Activated naive CD8-positive, alpha-beta T cell treated with anti-CD3 and anti-CD28 coated beads, Interleukin-2, amount 50 U/mL, for 24 hours (primary cell): Measurements from ENCODE around the gene DNM2.
"Not testable (repeated sequence)": the region's sequence is repeated elsewhere in the genome, so short reads cannot be mapped to it uniquely, and the experiment has no call there.

ENCODE experiments used
- ATAC-seq: fragments of 150-1000 bp; cut with Tn5 transposase; one replicate; pipeline ENCODE4 v1.10.0; 2021
- DNase-seq: peaks from one replicate; pipeline ENCODE4 v3.0.0; 2021
- H3K27ac Mint-ChIP-seq: one replicate; pipeline ENCODE4 v1.8.0; 2021; ENCODE audit warnings: mild to moderate bottlenecking, mixed read lengths
- H3K27me3 Mint-ChIP-seq: one replicate; pipeline ENCODE4 v1.8.0; 2021; ENCODE audit warnings: mixed read lengths
- H3K36me3 Mint-ChIP-seq: one replicate; pipeline ENCODE4 v1.8.0; 2021; ENCODE audit warnings: low read depth, mixed read lengths
- H3K4me1 Mint-ChIP-seq: one replicate; pipeline ENCODE4 v1.8.0; 2021; ENCODE audit warnings: mixed read lengths
- H3K4me3 Mint-ChIP-seq: one replicate; pipeline ENCODE4 v1.8.0; 2021; ENCODE audit warnings: mild to moderate bottlenecking, moderate library complexity, mixed read lengths
- H3K9me3 Mint-ChIP-seq: one replicate; pipeline ENCODE4 v1.8.0; 2021; ENCODE audit warnings: mixed read lengths

DNM2 gene

GRCh38 chr19:10846500-10847202 lies 128.8 kb downstream of the DNM2 start:
- Mint-ChIP-seq H3K4me1 (peaks cover 10% of the 10 kb centered on the region), H3K27ac (no peak overlapping the region)
- ATAC-seq: no peak

GRCh38 chr19:10848230-10848856 lies 130.5 kb downstream of the DNM2 start, which contains the start of gene C19orf38:
C19orf38 (plus strand) TSS chr19:10848415; CDS start chr19:10848509, 94 bp downstream.
- Mint-ChIP-seq H3K4me1 (peaks cover 10% of the 10 kb centered on the region), H3K4me3 (peak within 1 kb of the TSS; percentile 39), H3K9me3 (no peaks in the 10 kb centered on the region), H3K27ac (no peak within 1 kb of the TSS), H3K27me3 (peaks cover 3% of the 10 kb centered on the region), H3K36me3 (peaks cover 2% of the 10 kb centered on the region)
- no peak for DNase-seq
- peak; percentile 67 for ATAC-seq

More at GRCh38 chr19:10846500-10847202, 128.8 kb downstream of the DNM2 start:
- Mint-ChIP-seq H3K36me3 (peaks cover 2% of the 10 kb centered on the region), H3K9me3 (no peaks in the 10 kb centered on the region), H3K27me3 (peaks cover 3% of the 10 kb centered on the region), H3K4me3 (no peak overlapping the region)
- DNase-seq: no peak

DNA sequence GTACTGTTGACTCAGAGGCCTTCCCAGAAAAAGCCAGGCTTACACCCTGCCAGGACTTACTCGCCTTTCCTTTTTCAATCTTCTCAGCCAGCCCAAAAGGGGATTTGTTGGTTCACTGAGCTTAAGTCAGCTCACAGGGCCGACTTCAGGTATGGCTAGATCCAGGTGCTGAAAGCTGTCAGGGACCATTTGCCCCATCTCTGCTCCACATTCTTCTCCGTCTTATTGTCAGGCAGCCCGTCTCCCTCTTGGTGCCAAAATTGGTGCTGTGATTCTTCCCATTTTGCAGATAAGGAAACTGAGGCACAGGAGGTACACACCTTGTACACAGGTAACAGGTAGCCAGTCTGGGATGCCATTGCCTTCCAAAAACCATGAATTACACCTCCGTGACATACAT lies 132.8 kb downstream of the DNM2 start:
- Mint-ChIP-seq H3K4me1 (peaks cover 10% of the 10 kb centered on the region), H3K27ac (no peak overlapping the region), H3K4me3 (no peak overlapping the region), H3K27me3 (no peaks in the 10 kb centered on the region), H3K36me3 (no peaks in the 10 kb centered on the region), H3K9me3 (no peaks in the 10 kb centered on the region)
- ATAC-seq (no peak), DNase-seq (no peak)

DNA sequence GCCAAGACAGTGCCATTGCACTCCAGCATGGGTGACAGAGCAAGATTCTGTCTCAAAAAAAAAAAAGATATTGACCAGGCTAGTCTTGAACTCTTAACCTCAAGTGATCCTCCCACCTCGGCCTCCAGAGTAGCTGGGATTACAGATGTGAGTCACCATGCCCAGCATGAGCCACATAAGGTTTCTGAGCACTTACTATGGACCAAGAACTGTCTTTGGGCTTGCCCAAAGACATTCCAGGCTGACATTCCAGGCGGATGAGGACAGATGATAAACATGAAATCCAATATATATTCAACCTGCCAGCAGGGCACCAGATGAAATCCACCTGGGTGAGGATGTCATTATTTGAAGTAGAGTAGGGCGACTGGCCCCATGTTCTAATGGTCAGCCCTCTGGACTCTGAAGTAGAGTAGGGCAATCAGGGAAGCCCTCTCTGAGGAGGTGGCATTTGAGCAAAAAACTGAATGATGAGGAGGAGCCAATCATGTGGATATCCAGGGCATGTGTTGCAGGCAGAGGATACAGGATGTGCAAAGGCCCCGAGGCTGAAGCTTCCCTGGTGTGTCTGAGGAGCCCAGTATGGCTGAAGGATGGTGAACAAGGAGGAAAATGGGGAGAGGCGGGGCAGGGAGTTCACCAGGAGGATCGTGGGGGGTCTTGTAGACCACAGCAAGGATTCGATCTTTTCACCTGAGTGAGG lies 134.4 kb downstream of the DNM2 start:
- Mint-ChIP-seq H3K36me3 (no peaks in the 10 kb centered on the region), H3K27ac (no peak overlapping the region), H3K4me3 (no peak overlapping the region), H3K4me1 (peaks cover 10% of the 10 kb centered on the region), H3K9me3 (no peaks in the 10 kb centered on the region), H3K27me3 (no peaks in the 10 kb centered on the region)
- no peak for DNase-seq
- ATAC-seq: no peak

GRCh38 chr19:10852941-10853340 lies 135.1 kb downstream of the DNM2 start:
- Mint-ChIP-seq H3K9me3 (no peaks in the 10 kb centered on the region), H3K4me3 (no peak overlapping the region), H3K4me1 (peaks cover 8% of the 10 kb centered on the region), H3K27ac (no peak overlapping the region), H3K36me3 (no peaks in the 10 kb centered on the region), H3K27me3 (no peaks in the 10 kb centered on the region)
- DNase-seq: no peak
- ATAC-seq: no peak

- Mint-ChIP-seq H3K4me1 (no peaks in the 10 kb centered on the region), H3K9me3 (no peaks in the 10 kb centered on the region), H3K27ac (no peak overlapping the region), H3K4me3 (no peak overlapping the region), H3K36me3 (no peaks in the 10 kb centered on the region), H3K27me3 (no peaks in the 10 kb centered on the region)
- ATAC-seq: no peak
- DNase-seq: no peak
Observed at GRCh38 chr19:10854350-10855089, 136.6 kb downstream of the DNM2 start.

- DNase-seq (no peak), ATAC-seq (no peak)
- H3K4me3 Mint-ChIP-seq: no peak overlapping the region
- no peaks in the 10 kb centered on the region for H3K36me3 Mint-ChIP-seq
- H3K9me3 Mint-ChIP-seq: no peaks in the 10 kb centered on the region
- no peaks in the 10 kb centered on the region for H3K27me3 Mint-ChIP-seq
- no peak overlapping the region for H3K27ac Mint-ChIP-seq
- no peaks in the 10 kb centered on the region for H3K4me1 Mint-ChIP-seq
Observed at GRCh38 chr19:10855879-10856522, 138.1 kb downstream of the DNM2 start.

GRCh38 chr19:10856899-10857298 lies 139.0 kb downstream of the DNM2 start:
- not testable (repeated sequence) for DNase-seq, H3K4me3 Mint-ChIP-seq, H3K27ac Mint-ChIP-seq, H3K4me1 Mint-ChIP-seq, H3K9me3 Mint-ChIP-seq, H3K27me3 Mint-ChIP-seq, H3K36me3 Mint-ChIP-seq, ATAC-seq

- Mint-ChIP-seq H3K4me1 (peaks cover 3% of the 10 kb centered on the region), H3K27ac (peak overlapping the region; percentile 11), H3K27me3 (no peaks in the 10 kb centered on the region), H3K36me3 (no peaks in the 10 kb centered on the region), H3K4me3 (no peak overlapping the region), H3K9me3 (no peaks in the 10 kb centered on the region)
- peak; percentile 65 for DNase-seq
- ATAC-seq: no peak
Observed at GRCh38 chr19:10858204-10858828, 140.4 kb downstream of the DNM2 start.

DNA sequence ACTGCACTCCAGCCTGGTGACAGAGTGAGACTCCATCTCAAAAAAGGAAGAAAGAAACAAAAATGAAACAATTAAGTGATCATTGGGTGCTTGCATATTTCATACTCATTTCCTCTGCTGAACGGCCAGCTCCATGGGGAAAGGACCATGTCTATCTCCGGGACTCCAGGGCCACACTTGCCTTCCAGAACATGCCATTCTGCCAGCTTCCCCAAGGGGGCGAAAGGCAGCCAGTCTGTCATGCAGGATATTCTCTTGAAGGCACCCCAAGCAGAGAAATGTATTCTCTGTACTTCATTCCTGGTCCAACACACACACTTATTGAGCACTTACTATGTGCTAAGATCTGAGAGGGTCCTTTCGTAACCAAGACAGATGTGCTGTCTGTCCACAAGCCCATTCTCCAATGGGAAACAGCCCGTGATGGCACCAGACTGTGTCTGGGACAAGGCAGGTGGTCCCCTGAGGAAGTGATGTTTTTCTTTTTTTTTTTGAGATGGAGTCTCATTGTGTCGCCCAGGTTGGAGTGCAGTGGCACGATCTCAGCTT lies 143.3 kb downstream of the DNM2 start:
- H3K36me3 Mint-ChIP-seq: no peaks in the 10 kb centered on the region
- H3K9me3 Mint-ChIP-seq: no peaks in the 10 kb centered on the region
- peak overlapping the region; percentile 26 for H3K27ac Mint-ChIP-seq
- H3K27me3 Mint-ChIP-seq: no peaks in the 10 kb centered on the region
- peaks cover 14% of the 10 kb centered on the region for H3K4me1 Mint-ChIP-seq
- DNase-seq: no peak
- ATAC-seq: no peak
- no peak overlapping the region for H3K4me3 Mint-ChIP-seq

GRCh38 chr19:10862561-10863106 lies 144.8 kb downstream of the DNM2 start:
- Mint-ChIP-seq H3K4me3 (no peak overlapping the region), H3K4me1 (peaks cover 17% of the 10 kb centered on the region), H3K27ac (no peak overlapping the region), H3K36me3 (no peaks in the 10 kb centered on the region), H3K9me3 (no peaks in the 10 kb centered on the region), H3K27me3 (no peaks in the 10 kb centered on the region)
- ATAC-seq (no peak), DNase-seq (no peak)

DNA sequence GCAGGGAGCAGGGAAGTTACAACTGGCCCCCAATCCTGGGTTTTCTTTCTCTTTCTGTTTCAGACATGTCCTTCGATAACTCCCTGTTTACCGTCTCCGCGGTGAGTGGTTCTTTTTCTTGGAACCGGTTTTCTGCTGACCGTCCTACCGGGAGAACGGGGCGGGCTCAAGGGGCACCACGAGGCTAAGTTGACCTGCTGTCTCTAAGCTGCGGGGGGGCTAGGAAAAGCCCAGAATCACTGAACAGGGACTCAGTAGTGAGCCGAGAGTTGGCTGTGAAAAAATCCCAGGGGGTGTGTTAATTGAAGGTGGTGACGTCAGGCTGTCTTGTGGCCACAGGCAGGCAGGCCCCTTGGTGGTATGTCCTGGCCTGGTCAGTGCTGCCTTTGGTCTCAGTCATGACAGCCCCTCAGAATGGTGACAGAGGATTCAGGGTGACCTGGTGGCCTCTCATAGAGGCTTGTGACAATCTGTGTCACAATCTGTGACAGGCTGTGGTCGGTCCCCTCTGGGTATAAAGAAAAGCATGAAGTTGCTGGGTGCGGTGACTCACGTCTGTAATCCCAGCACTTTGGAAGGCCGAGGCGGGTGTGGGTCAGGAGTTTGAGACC lies 145.3 kb downstream of the DNM2 start:
- Mint-ChIP-seq H3K4me3 (no peak overlapping the region), H3K27me3 (no peaks in the 10 kb centered on the region), H3K36me3 (no peaks in the 10 kb centered on the region), H3K9me3 (no peaks in the 10 kb centered on the region), H3K4me1 (peaks cover 23% of the 10 kb centered on the region), H3K27ac (no peak overlapping the region)
- no peak for DNase-seq
- ATAC-seq: no peak

DNA sequence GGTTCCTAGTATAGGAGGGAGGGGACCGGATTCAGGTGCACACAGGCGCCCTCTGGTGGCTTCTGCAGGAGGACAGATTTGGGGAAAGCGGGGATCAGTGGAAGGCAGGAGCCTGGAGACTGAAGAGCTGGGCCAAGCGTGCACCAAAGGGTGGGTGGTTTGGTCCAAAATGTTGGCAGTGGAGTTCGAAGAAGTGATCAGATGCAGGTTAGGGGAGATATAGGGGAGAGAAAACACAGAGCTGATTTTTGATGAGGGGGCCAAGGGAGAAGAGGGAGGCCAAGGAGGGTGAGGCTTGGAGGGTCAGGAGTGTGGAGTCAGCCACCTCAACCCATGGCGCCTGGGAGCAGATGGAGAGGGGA lies 146.6 kb downstream of the DNM2 start:
- H3K27ac Mint-ChIP-seq: peak overlapping the region; percentile 69
- H3K4me3 Mint-ChIP-seq: no peak overlapping the region
- H3K9me3 Mint-ChIP-seq: no peaks in the 10 kb centered on the region
- no peaks in the 10 kb centered on the region for H3K36me3 Mint-ChIP-seq
- DNase-seq (peak; percentile 90), ATAC-seq (peak; percentile 88)
- H3K4me1 Mint-ChIP-seq: peaks cover 27% of the 10 kb centered on the region
- no peaks in the 10 kb centered on the region for H3K27me3 Mint-ChIP-seq
